PC-9 (cell line): Measurements from ENCODE around the gene UPK2. TPM values are rescaled to one million over a fixed set of nuclear protein-coding genes. Genes with fewer than 3 reads are reported as not detected.
A peak's percentile ranks its signal among the peaks of the same experiment; 100 is the strongest.

Source experiments
- BruUV-seq: library from RNA; stranded (reverse); fragments of 400-500 nt; replicated peaks from 2 replicates; lab custom pipeline; 2021; lab: Mats Ljungman, UMichigan
- CTCF ChIA-PET: fragments of 300-600 bp; sonication (Branson Sonifier 250); formaldehyde crosslinking; loops from one replicate; lab custom pipeline; 2022; ENCODE audit warnings: antibody characterized with exemption; lab: Charles Lee
- POLR2A ChIA-PET: fragments of 300-600 bp; sonication (Branson Sonifier 250); formaldehyde crosslinking; loops from one replicate; lab custom pipeline; 2022; ENCODE audit warnings: antibody characterized with exemption; ENCODE audit not compliant: unreplicated experiment; lab: Charles Lee
- DNase-seq, 2 experiments: peaks; one replicate each; pipeline versions ENCODE4 v3.0.0 to v3.0.0-alpha.2; 2015 to 2022; ENCODE audit warnings: mixed read lengths in 1 of 2
- H2AFZ ChIP-seq: fragments of 200-600 bp; sonication (generic); 2 replicates; pipeline ENCODE4 v1.8.1; 2017; ENCODE audit warnings: antibody characterized with exemption
- H3F3A ChIP-seq: fragments of 200-600 bp; sonication (generic); 2 replicates; pipeline ENCODE4 v1.8.1; 2017; ENCODE audit warnings: antibody characterized with exemption, mild to moderate bottlenecking, low read depth; ENCODE audit not compliant: insufficient read depth
- H3K27ac ChIP-seq: fragments of 200-600 bp; sonication (generic); 2 replicates; pipeline ENCODE4 v1.6.1; 2016; ENCODE audit warnings: mixed run types
- H3K27me3 ChIP-seq: fragments of 200-600 bp; sonication (generic); 2 replicates; pipeline ENCODE4 v1.6.1; 2016; ENCODE audit warnings: low read depth, mixed run types; ENCODE audit not compliant: insufficient read depth
- H3K36me3 ChIP-seq: fragments of 200-600 bp; sonication (generic); 2 replicates; pipeline ENCODE4 v1.6.1; 2016; ENCODE audit warnings: low read depth, mixed run types
- H3K4me1 ChIP-seq: fragments of 200-600 bp; sonication (generic); replicated peaks from 2 replicates; pipeline ENCODE4 v1.6.1; 2016; ENCODE audit warnings: mixed run types; ENCODE audit not compliant: insufficient read depth
- H3K4me2 ChIP-seq: fragments of 200-600 bp; sonication (generic); 2 replicates; pipeline ENCODE4 v1.6.1; 2017; ENCODE audit warnings: mixed run types
- H3K4me3 ChIP-seq: fragments of 200-600 bp; sonication (generic); 2 replicates; pipeline ENCODE4 v1.6.1; 2016; ENCODE audit warnings: mixed run types
- H3K79me2 ChIP-seq: fragments of 200-600 bp; sonication (generic); 2 replicates; pipeline ENCODE4 v1.6.1; 2017; ENCODE audit warnings: low read depth, mixed run types
- H3K9me2 ChIP-seq: fragments of 200-600 bp; sonication (generic); 2 replicates; pipeline ENCODE4 v1.8.1; 2017; ENCODE audit warnings: mild to moderate bottlenecking; ENCODE audit not compliant: insufficient read depth
- H3K9me3 ChIP-seq: fragments of 200-600 bp; sonication (generic); 2 replicates; pipeline ENCODE4 v1.8.1; 2016; ENCODE audit warnings: low read depth; ENCODE audit not compliant: insufficient read depth
- H4K20me1 ChIP-seq: fragments of 200-600 bp; sonication (generic); 2 replicates; pipeline ENCODE4 v1.8.1; 2017; ENCODE audit not compliant: insufficient read depth
- CTCF ChIP-seq: fragments of 200-600 bp; sonication (generic); conservative IDR thresholded peaks from 2 replicates; pipeline ENCODE4 v1.6.1; 2017; ENCODE audit warnings: mixed run types, antibody characterized with exemption, mild to moderate bottlenecking, moderate library complexity
- EZH2 ChIP-seq: fragments of 200-600 bp; sonication (generic); IDR thresholded peaks from 2 replicates; pipeline ENCODE4 v1.8.0; 2017; ENCODE audit warnings: antibody characterized with exemption, low read depth
- intact Hi-C: fragments of 100-400 bp; cut with micrococcal nuclease; formaldehyde crosslinking; loops from one replicate; pipeline ENCODE4 v1.10.0; 2022; ENCODE audit not compliant: unreplicated experiment
- total RNA-seq: library from RNA; stranded (reverse); gene quantifications from 2 replicates; pipeline ENCODE4 v1.2.3, GENCODE V29; 2021

UPK2 gene
- total RNA-seq, 1 experiment from 2014 or later = 17.1 TPM

DNA sequence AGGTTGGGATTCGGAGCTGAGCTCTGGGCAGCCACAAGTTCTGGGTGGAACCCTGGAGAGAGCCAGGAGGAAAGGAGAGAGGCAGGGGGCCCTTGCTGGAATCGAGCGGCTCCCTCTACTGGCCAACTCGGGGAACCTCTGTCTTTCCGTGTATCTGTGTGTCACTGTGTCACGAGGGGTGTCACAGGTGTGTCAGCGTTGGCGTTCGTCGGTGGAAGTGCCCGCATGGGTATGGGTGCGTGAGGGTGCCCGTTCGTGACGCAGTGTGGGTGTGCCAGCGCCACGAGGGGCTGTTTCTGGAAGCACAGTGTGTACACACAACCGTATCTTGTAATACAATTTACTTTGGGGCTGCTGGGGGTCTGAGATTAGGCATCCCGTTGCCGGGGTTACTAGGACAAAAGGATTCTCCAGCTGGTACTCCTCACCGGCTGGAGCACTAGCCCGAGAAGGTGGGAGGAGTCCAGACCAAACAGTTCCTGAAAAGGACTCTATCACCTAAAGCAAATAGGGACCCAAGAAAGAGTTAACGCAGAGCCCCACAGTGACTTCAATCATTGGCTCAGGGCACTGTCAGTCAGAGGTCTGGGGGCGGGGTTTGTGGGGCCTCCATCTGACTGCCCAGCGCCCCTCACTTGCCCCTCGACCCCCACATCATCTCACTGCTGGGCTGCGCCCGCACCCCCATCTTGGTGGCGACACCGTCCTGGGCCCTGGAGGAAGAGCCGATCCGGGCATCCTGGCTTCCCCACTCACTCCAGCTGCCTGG, 27.8 kb upstream of the UPK2 start:
- Histone ChIP-seq H3K27ac (peak overlapping the region; percentile 64), H3F3A (peaks cover 27% of the 10 kb centered on the region; the same call in 1 of the 2 replicates), H4K20me1 (0 out of 2 replicates have a peak, but pooled peaks cover 13% of the 10 kb centered on the region), H3K4me1 (peaks cover 32% of the 10 kb centered on the region), H3K9me3 (no peaks in the 10 kb centered on the region), H2AFZ (peak overlapping the region; percentile 75), H3K9me2 (no peaks in the 10 kb centered on the region), H3K36me3 (no peaks in the 10 kb centered on the region), H3K4me3 (peak overlapping the region; percentile 84), H3K27me3 (no peaks in the 10 kb centered on the region), H3K4me2 (peak overlapping the region; percentile 97), H3K79me2 (peaks cover 37% of the 10 kb centered on the region)
- BruUV-seq = TSS peak; percentile 3
- ChIA-PET CTCF (interaction anchor here (0.5 to 1.4 kb wide), 3 partner anchors 13 to 20 kb away, joined by 3 to 7 read pairs (median 4); no protein-coding TSS in a partner anchor), POLR2A (interaction anchor here (0.6 to 0.7 kb wide), 3 partner anchors 18 to 238 kb away, joined by 3 to 39 read pairs (median 4); no protein-coding TSS in a partner anchor)
- intact Hi-C loops = loop anchor here (1.0 to 5.0 kb wide), 8 partner anchors 21 to 409 kb away; partner anchors contain the start of genes DDX6, RPS25, TRAPPC4 and UPK2
- peak; percentile 91 to 97 for DNase-seq
- TF ChIP-seq CTCF = peak; percentile 99
- TF ChIP-seq EZH2 = no peak

DNA sequence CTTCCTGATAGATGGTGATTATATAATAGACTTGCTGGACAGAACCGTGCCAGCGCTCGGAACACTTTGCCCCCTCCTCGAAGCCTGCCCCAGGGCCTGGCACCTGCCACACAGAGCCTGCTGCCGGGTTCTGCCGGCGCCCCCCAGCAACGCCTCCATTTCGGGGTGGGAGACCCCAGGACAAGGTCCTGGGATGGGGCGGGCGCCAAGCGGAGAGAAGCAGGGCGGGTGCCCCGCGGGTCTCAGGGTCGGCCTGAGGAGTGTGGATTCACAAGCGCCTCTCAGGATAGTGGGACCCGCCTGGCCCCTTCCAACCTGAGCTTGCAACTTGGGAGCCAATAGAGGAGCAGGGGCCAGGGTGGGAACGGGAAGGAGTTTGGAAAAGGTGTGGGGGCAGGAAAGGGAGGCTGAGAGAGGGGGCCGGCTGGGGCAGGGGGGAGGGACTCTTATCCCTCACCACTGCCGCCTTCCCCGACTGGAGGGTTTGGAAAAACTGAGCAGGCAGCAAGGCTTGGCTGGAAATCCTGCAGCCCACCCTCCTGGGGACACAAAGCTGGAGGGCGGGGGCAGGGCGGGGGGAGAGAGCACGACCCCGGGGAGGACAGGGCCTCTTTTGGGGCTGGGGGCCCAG, 27.1 kb upstream of the UPK2 start:
- Histone ChIP-seq H4K20me1 (0 out of 2 replicates have a peak, but pooled peaks cover 7% of the 10 kb centered on the region), H3K4me2 (peak overlapping the region; percentile 97), H3K9me2 (no peaks in the 10 kb centered on the region), H3K27ac (peak overlapping the region; percentile 55), H3K4me1 (peaks cover 39% of the 10 kb centered on the region), H3F3A (peaks cover 31% of the 10 kb centered on the region), H3K9me3 (no peaks in the 10 kb centered on the region), H3K4me3 (peak overlapping the region; percentile 84), H3K36me3 (no peaks in the 10 kb centered on the region), H3K27me3 (no peaks in the 10 kb centered on the region), H3K79me2 (peaks cover 30% of the 10 kb centered on the region), H2AFZ (peak overlapping the region; percentile 75)
- intact Hi-C loops = loop anchor here (1.0 to 5.0 kb wide), 8 partner anchors 22 to 408 kb away; partner anchors contain the start of genes DDX6, RPS25, TRAPPC4 and UPK2
- ChIA-PET POLR2A (interaction anchor here (0.6 kb wide), 2 partner anchors 109 to 144 kb away, joined by 4 to 8 read pairs; no protein-coding TSS in a partner anchor), CTCF (interaction anchor here (0.6 to 1.4 kb wide), 3 partner anchors 14 to 549 kb away, joined by 3 to 7 read pairs (median 3); no protein-coding TSS in a partner anchor)
- no TSS peak for BruUV-seq
- peak in 1 of 2 experiments; percentile 71 for DNase-seq
- no peak for TF ChIP-seq EZH2
- 0 out of 2 replicates have a peak, but pooled peaks have one; percentile 16 for TF ChIP-seq CTCF
